Endodermal cell (in vitro differentiated cells): ENCODE data around the gene THSD4. TPM values are rescaled to one million over a fixed set of nuclear protein-coding genes. Genes with fewer than 3 reads are reported as not detected.

Source experiments
- DNase-seq: peaks from one replicate; pipeline ENCODE4 v3.0.0-alpha.2; 2017
- H3K27ac ChIP-seq: 2 replicates; pipeline ENCODE4 v1.5.1; 2013; ENCODE audit warnings: mild to moderate bottlenecking, low read depth, low read length, moderate library complexity
- H3K27me3 ChIP-seq: 2 replicates; pipeline ENCODE4 v1.6.1; 2013; ENCODE audit warnings: mild to moderate bottlenecking, low read length, moderate library complexity; ENCODE audit not compliant: insufficient read depth, control insufficient read depth, poor library complexity, severe bottlenecking
- H3K36me3 ChIP-seq: 2 replicates; pipeline ENCODE4 v1.7.0; 2013; ENCODE audit warnings: mild to moderate bottlenecking, low read length, moderate library complexity; ENCODE audit not compliant: control insufficient read depth, insufficient read depth
- H3K4me1 ChIP-seq: one replicate; pipeline ENCODE4 v1.7.0; 2013; ENCODE audit warnings: low read length; ENCODE audit not compliant: control insufficient read depth, insufficient read depth
- H3K4me3 ChIP-seq: 2 replicates; pipeline ENCODE4 v1.5.1; 2013; ENCODE audit warnings: mild to moderate bottlenecking, low read length, moderate library complexity
- H3K9ac ChIP-seq: 2 replicates; pipeline ENCODE4 v1.6.1; 2013; ENCODE audit warnings: mild to moderate bottlenecking, low read length, moderate library complexity; ENCODE audit not compliant: poor library complexity, severe bottlenecking; ENCODE audit errors: extremely low read depth
- H3K9me3 ChIP-seq: 2 replicates; pipeline ENCODE4 v1.6.1; 2013; ENCODE audit warnings: mild to moderate bottlenecking, low read length, moderate library complexity; ENCODE audit not compliant: control insufficient read depth
- H3K27ac Mint-ChIP-seq: 2 replicates; pipeline ENCODE4 v1.8.0; 2020; ENCODE audit warnings: mixed read lengths
- H3K27me3 Mint-ChIP-seq: 2 replicates; pipeline ENCODE4 v1.8.0; 2021; ENCODE audit warnings: mild to moderate bottlenecking, mixed read lengths; ENCODE audit not compliant: insufficient read depth
- H3K36me3 Mint-ChIP-seq: 2 replicates; pipeline ENCODE4 v1.8.0; 2020; ENCODE audit warnings: low read depth, mixed read lengths
- H3K4me1 Mint-ChIP-seq: 2 replicates; pipeline ENCODE4 v1.8.0; 2020; ENCODE audit warnings: mixed read lengths
- H3K4me3 Mint-ChIP-seq: 2 replicates; pipeline ENCODE4 v1.8.0; 2020; ENCODE audit warnings: mild to moderate bottlenecking, moderate library complexity, mixed read lengths
- H3K9me3 Mint-ChIP-seq: 2 replicates; pipeline ENCODE4 v1.8.0; 2020; ENCODE audit warnings: mild to moderate bottlenecking, mixed read lengths
- CTCF ChIP-seq: fragments of 200-600 bp; sonication (generic); conservative IDR thresholded peaks from 2 replicates; pipeline ENCODE4 v1.5.0; 2021; ENCODE audit warnings: antibody characterized with exemption, mild to moderate bottlenecking
- WGBS, 2 experiments: methylation state at CpG; one replicate each; pipeline versions ENCODE4 v1.1.5 to v1.1.7; 2013; ENCODE audit warnings: missing lambda C conversion rate in 2 of 2, mixed read lengths in 1 of 2; ENCODE audit not compliant: insufficient coverage in 1 of 2, insufficient read length in 1 of 2; 5-methylcytosine and 5-hydroxymethylcytosine counted together
- total RNA-seq, 2 donors: library from RNA; stranded (reverse); fragmentation: NEBNext Ultra II Directional in 1 of 2; extraction: Animal tissue kit (Norgen Biotek cat#: 25700) in 1 of 2; gene quantifications; 2 replicates in 1 of 2; 3 replicates in 1 of 2; pipeline ENCODE4 v1.2.1, GENCODE V29; 2021

THSD4 gene
- total RNA-seq, 2 donors from 2014 or later = 4.6 to 5.4 TPM

- Histone ChIP-seq H3K4me3 (no peak overlapping the region), H3K9ac (no peak overlapping the region), H3K27ac (no peak overlapping the region), H3K4me1 (no peaks in the 10 kb centered on the region), H3K36me3 (no peaks in the 10 kb centered on the region), H3K9me3 (no peaks in the 10 kb centered on the region), H3K27me3 (no peaks in the 10 kb centered on the region)
- TF ChIP-seq CTCF = no peak
- DNase-seq = no peak
- WGBS, 2 experiments = 95% methylated on average over 5 of the region's 5 CpGs; no CpG with 5 or more reads in 1 of the 2 experiments
- Mint-ChIP-seq H3K27ac (no peak overlapping the region), H3K4me1 (no peaks in the 10 kb centered on the region), H3K4me3 (no peak overlapping the region), H3K27me3 (no peaks in the 10 kb centered on the region), H3K9me3 (peaks cover 8% of the 10 kb centered on the region), H3K36me3 (peaks cover 3% of the 10 kb centered on the region)
Measured at GRCh38 chr15:71768184-71768583, 652.9 kb downstream of the THSD4 start.

DNA sequence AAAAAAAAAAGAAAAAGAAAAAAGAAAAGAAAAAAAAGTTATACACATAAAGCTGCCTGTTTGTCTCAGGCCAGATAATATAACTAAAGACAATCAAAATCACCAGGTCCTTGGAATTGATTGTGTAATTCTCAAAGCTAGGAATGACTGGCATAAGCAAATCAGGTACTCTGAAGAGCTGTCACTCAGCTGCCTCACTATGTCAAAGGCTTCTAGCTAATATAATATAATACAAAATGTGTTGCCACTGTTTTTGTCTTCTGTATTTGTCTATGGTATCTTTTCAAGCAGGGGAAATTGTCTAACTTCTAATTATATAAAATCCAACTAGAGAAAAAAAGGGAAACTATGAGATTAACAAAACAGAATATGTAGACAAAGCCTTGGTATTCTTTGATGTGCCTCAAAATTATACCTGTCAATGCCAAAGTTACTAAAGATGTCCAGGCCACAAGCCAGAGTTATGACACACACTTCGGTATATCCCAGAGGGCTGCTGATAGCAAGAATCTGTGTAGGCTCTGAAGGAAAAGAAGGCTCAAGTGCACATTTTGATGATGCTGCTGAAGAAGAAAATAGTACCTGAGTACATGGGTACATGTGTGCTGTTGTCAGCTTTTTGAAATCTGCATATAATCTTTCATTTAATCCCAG lies 658.1 kb downstream of the THSD4 start:
- Histone ChIP-seq H3K27ac (no peak overlapping the region), H3K9ac (no peak overlapping the region), H3K27me3 (no peaks in the 10 kb centered on the region), H3K4me1 (no peaks in the 10 kb centered on the region), H3K4me3 (no peak overlapping the region), H3K9me3 (no peaks in the 10 kb centered on the region), H3K36me3 (no peaks in the 10 kb centered on the region)
- peaks cover 2% of the 10 kb centered on the region for H3K9me3 Mint-ChIP-seq
- H3K4me3 Mint-ChIP-seq = no peak overlapping the region
- peaks cover under 1% of the 10 kb centered on the region for H3K36me3 Mint-ChIP-seq
- no peaks in the 10 kb centered on the region for H3K27me3 Mint-ChIP-seq
- H3K27ac Mint-ChIP-seq = no peak overlapping the region
- WGBS, 2 experiments = 94 to 100% methylated on average over 1 of the region's 1 CpG
- no peak for DNase-seq
- no peak for TF ChIP-seq CTCF
- H3K4me1 Mint-ChIP-seq = no peaks in the 10 kb centered on the region

DNA sequence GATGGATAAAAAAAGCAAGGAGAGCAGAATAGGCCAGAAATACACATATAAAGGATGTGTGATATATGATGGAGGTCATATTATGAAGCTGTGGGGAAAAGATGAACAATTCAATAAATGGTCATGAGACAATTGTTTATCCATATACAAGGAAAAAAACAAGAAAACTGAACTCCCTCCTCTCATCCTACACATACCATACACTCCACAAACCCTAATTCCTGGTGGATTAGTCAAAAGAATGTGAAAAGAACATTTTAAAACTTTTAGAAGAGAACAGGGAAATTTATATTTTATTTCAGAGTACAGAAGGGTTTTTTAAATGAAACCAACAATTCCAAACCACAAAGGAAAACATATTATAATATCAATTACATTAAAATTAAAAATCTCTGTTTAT lies 660.6 kb downstream of the THSD4 start:
- Histone ChIP-seq H3K4me1 (no peaks in the 10 kb centered on the region), H3K27ac (no peak overlapping the region), H3K9ac (no peak overlapping the region), H3K9me3 (no peaks in the 10 kb centered on the region), H3K36me3 (no peaks in the 10 kb centered on the region), H3K27me3 (no peaks in the 10 kb centered on the region), H3K4me3 (no peak overlapping the region)
- DNase-seq = no peak
- Mint-ChIP-seq H3K36me3 (no peaks in the 10 kb centered on the region), H3K9me3 (no peaks in the 10 kb centered on the region), H3K27ac (no peak overlapping the region), H3K4me1 (peaks cover 8% of the 10 kb centered on the region), H3K27me3 (no peaks in the 10 kb centered on the region), H3K4me3 (no peak overlapping the region)
- TF ChIP-seq CTCF = no peak
